ENCODE data around the gene ADCY1.

Gene ADCY1

GRCh38 chr7:45687721-45688120, 113.6 kb downstream of the ADCY1 start:
- no peak overlapping the region for H2AFZ ChIP-seq (ENCODE audit: low read length)

GRCh38 chr7:45688382-45688781, 114.2 kb downstream of the ADCY1 start:
- Histone ChIP-seq H3K4me1 (ENCODE audit: insufficient read depth, low read length, poor library complexity, severe bottlenecking) (no peaks in the 10 kb centered on the region), H3K9me2 (replicated peaks; ENCODE audit: low read depth, low read length) (no peaks in the 10 kb centered on the region), H3F3A (ENCODE audit: low read depth) (no peaks in the 10 kb centered on the region), H3K4me2 (ENCODE audit: low read depth, low read length, poor library complexity, severe bottlenecking) (no peak overlapping the region), H3K36me3 (ENCODE audit: insufficient read depth, low read length) (no peaks in the 10 kb centered on the region), H4K20me1 (ENCODE audit: insufficient read depth, low read length, poor library complexity, severe bottlenecking) (no peaks in the 10 kb centered on the region), H3K79me2 (ENCODE audit: insufficient read depth, low read length) (no peaks in the 10 kb centered on the region), H3K9me3 (ENCODE audit: insufficient read depth, low read depth, low read length) (no peaks in the 10 kb centered on the region), H3K9ac (ENCODE audit: low read depth, low read length, poor library complexity, severe bottlenecking) (no peak overlapping the region), H3K27me3 (ENCODE audit: insufficient read depth, low read length, poor library complexity, severe bottlenecking) (no peaks in the 10 kb centered on the region), H2AFZ (ENCODE audit: low read length) (no peak overlapping the region), H3K4me3 (ENCODE audit: low read length, poor library complexity, severe bottlenecking) (no peak overlapping the region)
- TF ChIP-seq EZH2phosphoT487 (IDR thresholded peaks at IDR 0.05; ENCODE audit: borderline replicate concordance): no peak
- TF ChIP-seq CTCF (conservative IDR thresholded peaks at IDR 0.05; ENCODE audit: low read length): no peak

More at GRCh38 chr7:45687721-45688120, 113.6 kb downstream of the ADCY1 start:
- Histone ChIP-seq H4K20me1 (ENCODE audit: insufficient read depth, low read length, poor library complexity, severe bottlenecking) (no peaks in the 10 kb centered on the region), H3K79me2 (ENCODE audit: insufficient read depth, low read length) (no peaks in the 10 kb centered on the region), H3K36me3 (ENCODE audit: insufficient read depth, low read length) (no peaks in the 10 kb centered on the region), H3K4me3 (ENCODE audit: low read length, poor library complexity, severe bottlenecking) (no peak overlapping the region), H3K9me3 (ENCODE audit: insufficient read depth, low read depth, low read length) (no peaks in the 10 kb centered on the region), H3K4me2 (ENCODE audit: low read depth, low read length, poor library complexity, severe bottlenecking) (no peak overlapping the region), H3F3A (ENCODE audit: low read depth) (no peaks in the 10 kb centered on the region), H3K27me3 (ENCODE audit: insufficient read depth, low read length, poor library complexity, severe bottlenecking) (no peaks in the 10 kb centered on the region), H3K9me2 (replicated peaks; ENCODE audit: low read depth, low read length) (no peaks in the 10 kb centered on the region), H3K4me1 (ENCODE audit: insufficient read depth, low read length, poor library complexity, severe bottlenecking) (no peaks in the 10 kb centered on the region), H3K9ac (ENCODE audit: low read depth, low read length, poor library complexity, severe bottlenecking) (no peak overlapping the region)
- TF ChIP-seq CTCF (conservative IDR thresholded peaks at IDR 0.05; ENCODE audit: low read length): no peak
- no peak for TF ChIP-seq EZH2phosphoT487 (IDR thresholded peaks at IDR 0.05; ENCODE audit: borderline replicate concordance)

- Histone ChIP-seq H3K79me2 (ENCODE audit: insufficient read depth, low read length) (no peaks in the 10 kb centered on the region), H3K4me1 (ENCODE audit: insufficient read depth, low read length, poor library complexity, severe bottlenecking) (no peaks in the 10 kb centered on the region), H3K36me3 (ENCODE audit: insufficient read depth, low read length) (no peaks in the 10 kb centered on the region), H3K27me3 (ENCODE audit: insufficient read depth, low read length, poor library complexity, severe bottlenecking) (no peaks in the 10 kb centered on the region), H3K9me2 (replicated peaks; ENCODE audit: low read depth, low read length) (no peaks in the 10 kb centered on the region), H3F3A (ENCODE audit: low read depth) (no peaks in the 10 kb centered on the region), H3K4me2 (ENCODE audit: low read depth, low read length, poor library complexity, severe bottlenecking) (no peak overlapping the region), H3K9me3 (ENCODE audit: insufficient read depth, low read depth, low read length) (no peaks in the 10 kb centered on the region), H4K20me1 (ENCODE audit: insufficient read depth, low read length, poor library complexity, severe bottlenecking) (no peaks in the 10 kb centered on the region), H3K9ac (ENCODE audit: low read depth, low read length, poor library complexity, severe bottlenecking) (no peak overlapping the region), H3K4me3 (ENCODE audit: low read length, poor library complexity, severe bottlenecking) (no peak overlapping the region), H2AFZ (ENCODE audit: low read length) (no peak overlapping the region)
- TF ChIP-seq CTCF (conservative IDR thresholded peaks at IDR 0.05; ENCODE audit: low read length) (no peak), EZH2phosphoT487 (IDR thresholded peaks at IDR 0.05; ENCODE audit: borderline replicate concordance) (no peak)
Measured at GRCh38 chr7:45689011-45689796, 115.0 kb downstream of the ADCY1 start.

Measured in Loucy (cell line).